Trophoblast cell (in vitro differentiated cells and primary cell): ENCODE data around the gene PHLDA3.

Source experiments
- DNase-seq, 2 donors: peaks; one replicate each; pipeline ENCODE4 v3.0.0-alpha.2; 2016
- H2AFZ ChIP-seq: 2 replicates; pipeline ENCODE4 v1.6.1; 2013; ENCODE audit warnings: low read length, moderate library complexity, mild to moderate bottlenecking; ENCODE audit not compliant: insufficient read depth, poor library complexity
- H2AK5ac ChIP-seq: 2 replicates; pipeline ENCODE4 v1.6.1; 2013; ENCODE audit warnings: mild to moderate bottlenecking, low read length
- H2BK120ac ChIP-seq: 2 replicates; pipeline ENCODE4 v1.6.1; 2013; ENCODE audit warnings: low read length, mild to moderate bottlenecking, moderate library complexity; ENCODE audit not compliant: insufficient read depth, poor library complexity
- H2BK12ac ChIP-seq: 2 replicates; pipeline ENCODE4 v1.6.1; 2013; ENCODE audit warnings: mild to moderate bottlenecking, low read length, moderate library complexity
- H2BK5ac ChIP-seq: 2 replicates; pipeline ENCODE4 v1.6.1; 2013; ENCODE audit warnings: low read length, low read depth, moderate library complexity, mild to moderate bottlenecking; ENCODE audit not compliant: poor library complexity
- H3K14ac ChIP-seq: 2 replicates; pipeline ENCODE4 v1.6.1; 2013; ENCODE audit warnings: mild to moderate bottlenecking, low read length
- H3K18ac ChIP-seq: 2 replicates; pipeline ENCODE4 v1.6.1; 2013; ENCODE audit warnings: mild to moderate bottlenecking, low read length
- H3K23ac ChIP-seq: 2 replicates; pipeline ENCODE4 v1.6.1; 2013; ENCODE audit warnings: low read length
- H3K27ac ChIP-seq: 2 replicates; pipeline ENCODE4 v1.5.1; 2013; ENCODE audit warnings: low read depth, mild to moderate bottlenecking, inconsistent platforms, low read length, moderate library complexity
- H3K27me3 ChIP-seq: 2 replicates; pipeline ENCODE4 v1.6.1; 2013; ENCODE audit warnings: inconsistent platforms, mild to moderate bottlenecking, low read length, moderate library complexity; ENCODE audit not compliant: insufficient read depth
- H3K36me3 ChIP-seq, 2 experiments: 1 replicate in 1 of 2; 2 replicates in 1 of 2; pipeline ENCODE4 v1.6.1; 2013; ENCODE audit warnings: low read length in 2 of 2, mild to moderate bottlenecking in 2 of 2, moderate library complexity in 1 of 2; ENCODE audit not compliant: insufficient read depth in 2 of 2, control insufficient read depth in 1 of 2
- H3K4ac ChIP-seq: 2 replicates; pipeline ENCODE4 v1.6.1; 2013; ENCODE audit warnings: low read depth, mild to moderate bottlenecking, low read length, moderate library complexity
- H3K4me1 ChIP-seq, 2 experiments: 1 replicate in 1 of 2; 2 replicates in 1 of 2; pipeline ENCODE4 v1.6.1; 2013; ENCODE audit warnings: low read length in 2 of 2, mild to moderate bottlenecking in 2 of 2, moderate library complexity in 1 of 2; ENCODE audit not compliant: insufficient read depth in 2 of 2, control insufficient read depth in 1 of 2
- H3K4me2 ChIP-seq: 2 replicates; pipeline ENCODE4 v1.6.1; 2013; ENCODE audit warnings: inconsistent platforms, mild to moderate bottlenecking, low read length, moderate library complexity
- H3K4me3 ChIP-seq: 2 replicates; pipeline ENCODE4 v1.5.1; 2013; ENCODE audit warnings: mild to moderate bottlenecking, low read depth, low read length, inconsistent platforms
- H3K79me1 ChIP-seq: one replicate; pipeline ENCODE4 v1.6.1; 2013; ENCODE audit warnings: low read length
- H3K79me2 ChIP-seq: 2 replicates; pipeline ENCODE4 v1.6.1; 2013; ENCODE audit warnings: low read length, mild to moderate bottlenecking; ENCODE audit not compliant: control insufficient read depth, insufficient read depth, poor library complexity
- H3K9ac ChIP-seq: 2 replicates; pipeline ENCODE4 v1.6.1; 2013; ENCODE audit warnings: mild to moderate bottlenecking, low read length
- H3K9me3 ChIP-seq: 2 replicates; pipeline ENCODE4 v1.6.1; 2013; ENCODE audit warnings: low read depth, mild to moderate bottlenecking, control low read depth, inconsistent platforms, low read length; ENCODE audit not compliant: insufficient read depth
- H4K12ac ChIP-seq: 2 replicates; pipeline ENCODE4 v1.6.1; 2013; ENCODE audit warnings: low read depth, mild to moderate bottlenecking, low read length, moderate library complexity
- H4K8ac ChIP-seq: 2 replicates; pipeline ENCODE4 v1.6.1; 2013; ENCODE audit warnings: low read depth, mild to moderate bottlenecking, low read length, moderate library complexity
- H4K91ac ChIP-seq: one replicate; pipeline ENCODE4 v1.6.1; 2013; ENCODE audit warnings: low read depth, mild to moderate bottlenecking, low read length, moderate library complexity
- WGBS: extraction: QIAGEN DNeasy Blood & Tissue Kit; methylation state at CpG from one replicate; pipeline ENCODE4 v1.1.7; 2013; ENCODE audit warnings: missing lambda C conversion rate; ENCODE audit not compliant: insufficient read length, insufficient coverage; ENCODE audit errors: extremely low coverage; 5-methylcytosine and 5-hydroxymethylcytosine counted together

Gene PHLDA3

DNA sequence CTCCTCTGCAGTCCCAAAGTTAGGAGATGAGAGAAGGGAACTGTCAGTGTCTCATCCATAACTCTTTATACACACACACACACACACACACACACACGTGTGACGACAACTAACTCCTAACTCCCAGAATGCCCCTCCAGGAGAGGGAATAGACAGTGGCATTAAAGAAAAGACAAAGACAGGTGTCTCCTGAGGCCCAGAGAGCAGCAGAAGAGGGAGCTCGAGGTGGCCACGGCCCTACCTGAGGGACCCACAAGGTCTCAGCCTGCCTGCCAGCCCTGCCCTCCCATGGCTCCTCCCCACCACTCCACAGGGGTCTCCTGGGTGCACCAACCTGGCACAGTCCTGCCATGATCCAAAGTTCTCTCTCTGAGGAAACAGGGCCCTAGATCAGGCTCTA, 1.6 kb upstream of the PHLDA3 start:
- WGBS, result no CpG with 5 or more reads among the region's 4 CpGs
- Histone ChIP-seq H3K23ac (no peak overlapping the region), H4K91ac (peak overlapping the region; percentile 1)

GRCh38 chr1:201469645-201470074, 672 bp upstream of the PHLDA3 start:
- Histone ChIP-seq H3K4me3 (peak overlapping the region; percentile 2), H2BK12ac (peak overlapping the region; percentile 46), H4K91ac (peak overlapping the region; percentile 40), H3K23ac (no peak overlapping the region), H3K18ac (peak overlapping the region; percentile 6), H3K4me1 (peaks cover 13% of the 10 kb centered on the region in 2 experiments), H4K12ac (no peak overlapping the region), H3K36me3 (peaks cover 14 to 17% of the 10 kb centered on the region in 2 experiments), H3K79me1 (peaks cover 21% of the 10 kb centered on the region), H3K14ac (peak overlapping the region; percentile 45), H3K79me2 (peaks cover 22% of the 10 kb centered on the region), H3K4ac (no peak overlapping the region), H2BK120ac (peak overlapping the region; percentile 3), H3K27ac (no peak overlapping the region), H2AFZ (peak overlapping the region; percentile 3), H3K27me3 (no peaks in the 10 kb centered on the region), H3K4me2 (peak overlapping the region; percentile 63), H3K9ac (no peak overlapping the region), H4K8ac (peak overlapping the region; percentile 13), H2AK5ac (peak overlapping the region; percentile 12), H3K9me3 (no peaks in the 10 kb centered on the region), H2BK5ac (no peak overlapping the region)
- no CpG with 5 or more reads among the region's 16 CpGs for WGBS
- DNase-seq, result peak in 1 of 2 donors; percentile 23

More for the DNA sequence above, 1.6 kb upstream of the PHLDA3 start:
- Histone ChIP-seq H2BK5ac (no peak overlapping the region), H3K27me3 (no peaks in the 10 kb centered on the region), H2AFZ (no peak overlapping the region), H2BK120ac (no peak overlapping the region), H3K4me3 (no peak overlapping the region), H3K4me2 (no peak overlapping the region), H3K79me2 (peaks cover 22% of the 10 kb centered on the region), H3K4me1 (peaks cover 13% of the 10 kb centered on the region in 2 experiments), H2BK12ac (no peak overlapping the region), H3K27ac (no peak overlapping the region), H3K79me1 (peaks cover 21% of the 10 kb centered on the region), H3K14ac (no peak overlapping the region), H2AK5ac (peak overlapping the region; percentile 71), H3K36me3 (peaks cover 8 to 10% of the 10 kb centered on the region in 2 experiments), H3K4ac (no peak overlapping the region), H4K12ac (no peak overlapping the region), H4K8ac (no peak overlapping the region), H3K18ac (no peak overlapping the region), H3K9me3 (no peaks in the 10 kb centered on the region), H3K9ac (no peak overlapping the region)
- no peak for DNase-seq

DNA sequence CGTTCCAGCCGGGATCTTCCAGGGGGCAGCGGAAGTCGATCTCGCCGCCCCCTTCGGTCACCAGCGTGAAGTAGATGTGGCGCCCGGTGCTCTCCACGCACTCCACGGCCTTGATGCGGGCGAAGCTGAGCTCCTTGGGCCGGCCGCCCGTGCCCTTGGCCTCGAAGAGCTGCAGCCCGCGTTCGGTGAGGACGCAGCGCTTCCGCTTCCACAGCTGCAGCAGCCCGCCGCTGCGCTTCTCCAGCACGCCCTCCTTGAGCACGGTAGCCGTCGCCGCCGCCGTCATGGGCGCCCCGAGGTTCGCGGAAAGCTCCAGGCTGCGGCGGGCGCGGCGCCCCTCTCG, 516 bp downstream of the PHLDA3 start:
- Histone ChIP-seq H3K9ac (peak overlapping the region; percentile 94), H3K4me1 (peaks cover 13% of the 10 kb centered on the region in 2 experiments), H2BK120ac (peak overlapping the region; percentile 78), H3K79me1 (peaks cover 21% of the 10 kb centered on the region), H2BK12ac (peak overlapping the region; percentile 11), H3K27me3 (no peaks in the 10 kb centered on the region), H4K8ac (peak overlapping the region; percentile 94), H3K27ac (peak overlapping the region; percentile 89), H3K4ac (peak overlapping the region; percentile 85), H2AFZ (peak overlapping the region; percentile 81), H3K23ac (no peak overlapping the region), H3K4me3 (peak overlapping the region; percentile 92), H3K4me2 (peak overlapping the region; percentile 63), H3K14ac (peak overlapping the region; percentile 93), H4K91ac (peak overlapping the region; percentile 99), H3K79me2 (peaks cover 22% of the 10 kb centered on the region), H3K9me3 (no peaks in the 10 kb centered on the region), H3K18ac (peak overlapping the region; percentile 91), H2AK5ac (peak overlapping the region; percentile 88), H2BK5ac (peak overlapping the region; percentile 96), H4K12ac (peak overlapping the region; percentile 92), H3K36me3 (peaks cover 17 to 21% of the 10 kb centered on the region in 2 experiments)
- peak; percentile 45 to 71 for DNase-seq
- no CpG with 5 or more reads among the region's 44 CpGs for WGBS

- no peak overlapping the region for H4K12ac ChIP-seq
- H3K9ac ChIP-seq, result no peak overlapping the region
- no peak overlapping the region for H2BK120ac ChIP-seq
- peak overlapping the region; percentile 37 for H3K14ac ChIP-seq
- H4K8ac ChIP-seq, result no peak overlapping the region
- peak overlapping the region; percentile 19 for H3K4me3 ChIP-seq
- no CpG with 5 or more reads among the region's 3 CpGs for WGBS
- no peaks in the 10 kb centered on the region for H3K9me3 ChIP-seq
- H3K27me3 ChIP-seq, result no peaks in the 10 kb centered on the region
- no peak overlapping the region for H2BK12ac ChIP-seq
- H3K4me2 ChIP-seq, result peak overlapping the region; percentile 46
- H2BK5ac ChIP-seq, result no peak overlapping the region
- H3K4ac ChIP-seq, result peak overlapping the region; percentile 69
- peaks cover 24% of the 10 kb centered on the region for H3K79me2 ChIP-seq
- peaks cover 17 to 21% of the 10 kb centered on the region in 2 experiments for H3K36me3 ChIP-seq
- H2AK5ac ChIP-seq, result no peak overlapping the region
- DNase-seq, result no peak
- no peak overlapping the region for H2AFZ ChIP-seq
- H3K27ac ChIP-seq, result no peak overlapping the region
- H3K4me1 ChIP-seq, result peaks cover 20 to 26% of the 10 kb centered on the region in 2 experiments
- H3K23ac ChIP-seq, result no peak overlapping the region
- no peak overlapping the region for H3K18ac ChIP-seq
- H4K91ac ChIP-seq, result no peak overlapping the region
- peaks cover 32% of the 10 kb centered on the region for H3K79me1 ChIP-seq
These were observed 2.5 kb downstream of the PHLDA3 start for GRCh38 chr1:201466492-201466891.
